Epithelial cell of proximal tubule (primary cell): Measurements from ENCODE around the gene DGKZ. TPM values are rescaled to one million over a fixed set of nuclear protein-coding genes. Genes with fewer than 3 reads are reported as not detected.

Source experiments
- DNase-seq: peaks from one replicate; pipeline ENCODE4 v3.0.0-alpha.2; 2011; ENCODE audit warnings: low read depth
- H3K4me3 ChIP-seq: 2 replicates; pipeline ENCODE4 v1.5.1; 2011; ENCODE audit warnings: low read depth, mild to moderate bottlenecking, low read length
- CTCF ChIP-seq: conservative IDR thresholded peaks from 2 replicates; pipeline ENCODE4 v1.5.1; 2012; ENCODE audit warnings: low read depth, mild to moderate bottlenecking, low read length
- total RNA-seq: library from RNA; depleted of rRNA; stranded (reverse); fragments of >200 nt; gene quantifications from 2 replicates; pipeline ENCODE4 v1.2.3, GENCODE V29; 2015

DGKZ gene
- total RNA-seq, 1 donor from 2014 or later: 41.1 TPM

DNA sequence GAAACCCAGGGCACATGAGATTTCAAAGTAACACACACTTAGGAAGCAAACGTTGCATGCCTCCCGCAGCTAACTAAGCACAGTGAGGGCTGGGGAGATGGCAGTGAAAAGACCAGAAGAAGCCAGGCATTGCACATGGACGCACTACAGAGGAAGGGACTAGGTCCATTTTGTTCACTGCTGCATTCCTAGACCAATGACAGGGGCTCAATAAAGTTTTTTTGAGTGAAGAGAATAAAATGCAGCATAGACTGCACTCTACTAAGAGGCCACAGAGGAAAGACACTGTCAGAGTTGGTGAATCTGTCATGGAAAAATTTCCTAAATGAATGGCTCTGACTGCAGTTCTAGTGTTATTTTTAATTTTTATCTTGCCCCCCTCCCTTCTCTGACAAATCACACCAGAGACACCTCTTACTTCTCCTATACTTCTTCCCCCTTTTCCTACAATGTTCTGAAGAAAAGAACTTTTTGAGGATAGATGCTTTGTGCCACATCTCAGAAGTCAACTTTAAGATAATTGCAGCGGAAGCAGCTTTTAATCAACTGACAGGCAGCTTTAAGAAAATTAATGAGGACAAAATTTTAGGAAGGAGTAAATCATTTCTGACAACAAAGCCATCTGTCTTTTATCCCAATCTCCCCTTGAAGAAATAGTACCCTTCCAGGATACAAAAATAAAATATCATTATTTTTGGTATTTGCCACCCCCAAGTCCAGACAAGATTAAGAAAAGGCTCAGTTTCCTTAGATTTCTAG, 79.1 kb downstream of the DGKZ start:
- TF ChIP-seq CTCF: no peak
- H3K4me3 ChIP-seq: no peak overlapping the region
- DNase-seq: no peak

DNA sequence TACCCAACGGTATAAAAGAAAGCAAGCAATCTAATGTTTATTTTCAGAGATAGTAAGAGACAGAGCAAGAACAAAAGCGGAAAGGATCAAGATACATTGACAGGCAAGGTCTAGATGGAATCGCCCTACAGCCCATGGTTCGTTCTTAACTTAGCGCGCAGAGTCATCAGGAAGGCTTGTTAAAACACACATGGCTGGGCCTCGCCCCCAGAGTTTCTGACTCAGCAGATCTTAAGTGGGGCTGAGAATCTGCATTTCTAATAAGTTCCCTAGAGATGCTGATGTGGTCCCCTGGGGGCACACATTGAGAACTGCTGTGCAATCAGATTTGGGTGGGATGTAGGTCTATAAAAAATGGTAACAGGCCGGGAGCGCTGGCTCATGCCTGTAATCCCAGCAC, 80.1 kb downstream of the DGKZ start:
- H3K4me3 ChIP-seq: no peak overlapping the region
- DNase-seq: no peak
- TF ChIP-seq CTCF: no peak

DNA sequence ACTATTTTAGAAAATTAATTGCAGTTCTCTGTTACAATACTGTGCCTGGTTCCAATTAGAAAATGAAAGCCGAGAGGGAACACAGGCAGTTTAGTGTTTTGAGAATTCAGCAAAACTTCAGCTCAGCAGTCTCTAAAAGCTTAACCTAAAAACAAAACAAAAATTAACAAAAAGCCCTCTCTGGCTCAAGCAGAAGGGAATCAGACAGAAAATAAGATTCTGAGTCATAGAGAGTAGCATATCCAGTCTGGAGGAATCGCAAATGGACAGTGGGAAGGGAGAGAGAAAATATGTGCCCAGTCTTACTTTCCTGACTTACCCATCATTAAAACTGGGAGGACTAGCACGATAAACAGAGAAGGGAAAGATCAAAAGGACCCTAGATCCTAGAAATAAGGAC, 82.5 kb downstream of the DGKZ start:
- TF ChIP-seq CTCF: no peak
- no peak for DNase-seq
- no peak overlapping the region for H3K4me3 ChIP-seq

Other genes starting within 250 kb of the DGKZ start
- 5.8 and 11.6 TPM in 2 replicates for gene PHF21A, start 226.0 kb upstream of the DGKZ start, total RNA-seq
- gene CREB3L1, start 69.8 kb upstream of the DGKZ start, total RNA-seq: 0.29 and 2.4 TPM in 2 replicates
- gene MDK, start 34.2 kb downstream of the DGKZ start, total RNA-seq: 345 and 604 TPM in 2 replicates
- gene CHRM4, start 44.3 kb downstream of the DGKZ start, total RNA-seq: not detected in 2 replicates
- gene AMBRA1, start 246.6 kb downstream of the DGKZ start, total RNA-seq: 15.3 and 21.0 TPM in 2 replicates